SK-N-SH treated with all-trans-retinoic acid at 6 μM for 48 hours (cell line): ENCODE measurements around the gene NPTX1.

ENCODE experiments used
- ATAC-seq: fragments of 200-7000 bp; cut with Tn5 transposase; 3 replicates; pipeline ENCODE4 v1.9.1; 2020; ENCODE audit warnings: mild to moderate bottlenecking, moderate library complexity
- ARNTL ChIP-seq: fragments of 450-650 bp; formaldehyde crosslinking; IDR thresholded peaks from 2 replicates; pipeline ENCODE4 v1.5.0; 2020; ENCODE audit warnings: low read depth, mild to moderate bottlenecking, moderate library complexity, borderline replicate concordance
- BACH2 ChIP-seq: fragments of 250-450 bp; sonication (Bioruptor Pico); IDR thresholded peaks from 2 replicates; pipeline ENCODE4 v1.9.0; 2021; ENCODE audit warnings: mild to moderate bottlenecking, borderline replicate concordance
- CSRNP3 ChIP-seq: fragments of 250-450 bp; sonication (Bioruptor Pico); IDR thresholded peaks from 2 replicates; pipeline ENCODE4 v1.5.1; 2021; ENCODE audit warnings: mild to moderate bottlenecking, moderate library complexity
- ESRRG ChIP-seq: fragments of 250-450 bp; sonication (Bioruptor Pico); IDR thresholded peaks from 2 replicates; pipeline ENCODE4 v1.6.1; 2021; ENCODE audit warnings: mild to moderate bottlenecking
- GLIS3 ChIP-seq: fragments of 250-450 bp; sonication (Bioruptor Pico); IDR thresholded peaks from 2 replicates; pipeline ENCODE4 v1.5.0; 2020; ENCODE audit warnings: mild to moderate bottlenecking, moderate library complexity
- ISL1 ChIP-seq: fragments of 250-450 bp; sonication (Bioruptor Pico); IDR thresholded peaks from 2 replicates; pipeline ENCODE4 v2.1.2; 2022; ENCODE audit warnings: mild to moderate bottlenecking, moderate library complexity
- OSR1 ChIP-seq: fragments of 250-450 bp; sonication (Bioruptor Pico); IDR thresholded peaks from 2 replicates; pipeline ENCODE4 v1.8.0; 2022; ENCODE audit warnings: moderate library complexity, mild to moderate bottlenecking, inconsistent platforms
- POU6F1 ChIP-seq: fragments of 250-450 bp; sonication (Bioruptor Pico); IDR thresholded peaks from 2 replicates; pipeline ENCODE4 v1.8.0; 2021; ENCODE audit warnings: low read depth, mild to moderate bottlenecking, moderate library complexity, borderline replicate concordance
- PPARA ChIP-seq: fragments of 250-450 bp; sonication (Bioruptor Pico); IDR thresholded peaks from 2 replicates; pipeline ENCODE4 v1.5.0; 2020; ENCODE audit warnings: mild to moderate bottlenecking, borderline replicate concordance
- RARB ChIP-seq: fragments of 250-450 bp; sonication (Bioruptor Pico); IDR thresholded peaks from 2 replicates; pipeline ENCODE4 v1.8.0; 2021; ENCODE audit warnings: mild to moderate bottlenecking, moderate library complexity
- SNAI2 ChIP-seq: fragments of 250-450 bp; sonication (Bioruptor Pico); IDR thresholded peaks from 2 replicates; pipeline ENCODE4 v1.5.0; 2020; ENCODE audit warnings: mild to moderate bottlenecking, moderate library complexity
- TCF4 ChIP-seq: fragments of 250-450 bp; sonication (Bioruptor Pico); IDR thresholded peaks from 2 replicates; pipeline ENCODE4 v1.8.0; 2021; ENCODE audit warnings: mild to moderate bottlenecking, moderate library complexity, borderline replicate concordance
- TOX ChIP-seq: fragments of 250-450 bp; sonication (Bioruptor Pico); IDR thresholded peaks from 2 replicates; pipeline ENCODE4 v1.8.0; 2021; ENCODE audit warnings: mild to moderate bottlenecking, moderate library complexity, borderline replicate concordance
- ZC3H10 ChIP-seq: fragments of 250-450 bp; sonication (Bioruptor Pico); IDR thresholded peaks from 2 replicates; pipeline ENCODE4 v1.5.1; 2021; ENCODE audit warnings: mild to moderate bottlenecking, moderate library complexity
- ZFP3 ChIP-seq: fragments of 250-450 bp; sonication (Bioruptor Pico); IDR thresholded peaks from 2 replicates; pipeline ENCODE4 v1.5.0; 2020; ENCODE audit warnings: mild to moderate bottlenecking, moderate library complexity
- ZNF565 ChIP-seq: fragments of 450-650 bp; formaldehyde crosslinking; conservative IDR thresholded peaks from 2 replicates; pipeline ENCODE4 v1.5.0; 2020; ENCODE audit warnings: low read depth, mild to moderate bottlenecking, moderate library complexity
- ZNF70 ChIP-seq: fragments of 450-650 bp; formaldehyde crosslinking; IDR thresholded peaks from 2 replicates; pipeline ENCODE4 v1.5.0; 2020; ENCODE audit warnings: mild to moderate bottlenecking, moderate library complexity
- TF ChIP-seq, protein P1 (sequence below): fragments of 250-450 bp; sonication (Bioruptor Pico); IDR thresholded peaks from 2 replicates; pipeline ENCODE4 v1.8.0; 2020; ENCODE audit warnings: mild to moderate bottlenecking, moderate library complexity, borderline replicate concordance
- TF ChIP-seq, protein P2 (sequence below): fragments of 250-450 bp; sonication (Bioruptor Pico); IDR thresholded peaks from 2 replicates; pipeline ENCODE4 v1.5.0; 2020; ENCODE audit warnings: mild to moderate bottlenecking, moderate library complexity

NPTX1 gene

DNA sequence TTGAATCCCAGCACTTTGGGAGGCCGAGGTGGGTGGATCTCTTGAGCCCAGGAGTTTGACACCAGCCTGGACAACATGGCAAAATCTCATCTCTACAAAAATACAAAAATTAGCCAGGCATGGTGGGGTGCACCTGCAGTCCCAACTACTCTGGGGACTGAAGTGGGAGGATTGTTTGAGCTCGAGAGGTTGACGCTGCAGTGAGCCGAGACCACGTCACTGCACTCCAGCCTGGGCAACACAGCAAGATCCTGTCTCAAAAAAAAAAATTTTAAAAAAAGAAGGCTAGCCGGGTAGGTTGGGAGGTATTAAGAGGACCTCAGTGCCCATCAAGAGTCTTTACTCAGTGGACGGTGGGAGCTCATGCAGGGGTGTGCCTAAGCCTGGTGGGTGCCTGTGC lies 3.8 kb upstream of the NPTX1 start:
- TF ChIP-seq RARB (no peak), ISL1 (CRISPR knock-in tag) (no peak), PPARA (CRISPR knock-in tag) (no peak), POU6F1 (CRISPR knock-in tag) (no peak), SNAI2 (no peak), BACH2 (CRISPR knock-in tag) (no peak), CSRNP3 (CRISPR knock-in tag) (no peak), TCF4 (CRISPR knock-in tag) (no peak), TOX (CRISPR knock-in tag) (no peak), ZNF70 (CRISPR knock-in tag) (no peak), OSR1 (CRISPR knock-in tag) (no peak), ESRRG (no peak), ZC3H10 (CRISPR knock-in tag) (no peak), GLIS3 (CRISPR knock-in tag) (no peak), ARNTL (CRISPR knock-in tag) (no peak)
- TF ChIP-seq, protein P1, sequence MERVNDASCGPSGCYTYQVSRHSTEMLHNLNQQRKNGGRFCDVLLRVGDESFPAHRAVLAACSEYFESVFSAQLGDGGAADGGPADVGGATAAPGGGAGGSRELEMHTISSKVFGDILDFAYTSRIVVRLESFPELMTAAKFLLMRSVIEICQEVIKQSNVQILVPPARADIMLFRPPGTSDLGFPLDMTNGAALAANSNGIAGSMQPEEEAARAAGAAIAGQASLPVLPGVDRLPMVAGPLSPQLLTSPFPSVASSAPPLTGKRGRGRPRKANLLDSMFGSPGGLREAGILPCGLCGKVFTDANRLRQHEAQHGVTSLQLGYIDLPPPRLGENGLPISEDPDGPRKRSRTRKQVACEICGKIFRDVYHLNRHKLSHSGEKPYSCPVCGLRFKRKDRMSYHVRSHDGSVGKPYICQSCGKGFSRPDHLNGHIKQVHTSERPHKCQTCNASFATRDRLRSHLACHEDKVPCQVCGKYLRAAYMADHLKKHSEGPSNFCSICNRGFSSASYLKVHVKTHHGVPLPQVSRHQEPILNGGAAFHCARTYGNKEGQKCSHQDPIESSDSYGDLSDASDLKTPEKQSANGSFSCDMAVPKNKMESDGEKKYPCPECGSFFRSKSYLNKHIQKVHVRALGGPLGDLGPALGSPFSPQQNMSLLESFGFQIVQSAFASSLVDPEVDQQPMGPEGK (CRISPR knock-in tag) = no peak
- TF ChIP-seq, protein P2, sequence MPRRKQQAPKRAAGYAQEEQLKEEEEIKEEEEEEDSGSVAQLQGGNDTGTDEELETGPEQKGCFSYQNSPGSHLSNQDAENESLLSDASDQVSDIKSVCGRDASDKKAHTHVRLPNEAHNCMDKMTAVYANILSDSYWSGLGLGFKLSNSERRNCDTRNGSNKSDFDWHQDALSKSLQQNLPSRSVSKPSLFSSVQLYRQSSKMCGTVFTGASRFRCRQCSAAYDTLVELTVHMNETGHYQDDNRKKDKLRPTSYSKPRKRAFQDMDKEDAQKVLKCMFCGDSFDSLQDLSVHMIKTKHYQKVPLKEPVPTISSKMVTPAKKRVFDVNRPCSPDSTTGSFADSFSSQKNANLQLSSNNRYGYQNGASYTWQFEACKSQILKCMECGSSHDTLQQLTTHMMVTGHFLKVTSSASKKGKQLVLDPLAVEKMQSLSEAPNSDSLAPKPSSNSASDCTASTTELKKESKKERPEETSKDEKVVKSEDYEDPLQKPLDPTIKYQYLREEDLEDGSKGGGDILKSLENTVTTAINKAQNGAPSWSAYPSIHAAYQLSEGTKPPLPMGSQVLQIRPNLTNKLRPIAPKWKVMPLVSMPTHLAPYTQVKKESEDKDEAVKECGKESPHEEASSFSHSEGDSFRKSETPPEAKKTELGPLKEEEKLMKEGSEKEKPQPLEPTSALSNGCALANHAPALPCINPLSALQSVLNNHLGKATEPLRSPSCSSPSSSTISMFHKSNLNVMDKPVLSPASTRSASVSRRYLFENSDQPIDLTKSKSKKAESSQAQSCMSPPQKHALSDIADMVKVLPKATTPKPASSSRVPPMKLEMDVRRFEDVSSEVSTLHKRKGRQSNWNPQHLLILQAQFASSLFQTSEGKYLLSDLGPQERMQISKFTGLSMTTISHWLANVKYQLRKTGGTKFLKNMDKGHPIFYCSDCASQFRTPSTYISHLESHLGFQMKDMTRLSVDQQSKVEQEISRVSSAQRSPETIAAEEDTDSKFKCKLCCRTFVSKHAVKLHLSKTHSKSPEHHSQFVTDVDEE = no peak
- ATAC-seq = no peak

- TF ChIP-seq ARNTL (CRISPR knock-in tag) = no peak
- no peak for TF ChIP-seq CSRNP3 (CRISPR knock-in tag)
- TF ChIP-seq SNAI2 = no peak
- TF ChIP-seq ZFP3 (CRISPR knock-in tag) = no peak
- no peak for TF ChIP-seq PPARA (CRISPR knock-in tag)
- TF ChIP-seq, protein P1 (CRISPR knock-in tag) = no peak
- no peak for TF ChIP-seq ZNF70 (CRISPR knock-in tag)
- no peak for TF ChIP-seq ZNF565
- TF ChIP-seq GLIS3 (CRISPR knock-in tag) = no peak
- no peak for TF ChIP-seq BACH2 (CRISPR knock-in tag)
- no peak for TF ChIP-seq ESRRG
- no peak for TF ChIP-seq POU6F1 (CRISPR knock-in tag)
- ATAC-seq = no peak
Measured at GRCh38 chr17:80479246-80479566, 2.8 kb upstream of the NPTX1 start.
